Inflammatory macrophage treated with lipopolysaccharide for 1 hour (primary cell): Measurements from ENCODE around the gene DOCK3.
"Not testable (repeated sequence)": the region's sequence is repeated elsewhere in the genome, so short reads cannot be mapped to it uniquely, and the experiment has no call there.

Experiments
- DNase-seq, 2 donors: peaks; one replicate each; pipeline ENCODE4 v3.0.0-alpha.2; 2020 to 2022

DOCK3 gene

GRCh38 chr3:50811893-50812292 lies 137.2 kb downstream of the DOCK3 start:
- no peak for DNase-seq

DNA sequence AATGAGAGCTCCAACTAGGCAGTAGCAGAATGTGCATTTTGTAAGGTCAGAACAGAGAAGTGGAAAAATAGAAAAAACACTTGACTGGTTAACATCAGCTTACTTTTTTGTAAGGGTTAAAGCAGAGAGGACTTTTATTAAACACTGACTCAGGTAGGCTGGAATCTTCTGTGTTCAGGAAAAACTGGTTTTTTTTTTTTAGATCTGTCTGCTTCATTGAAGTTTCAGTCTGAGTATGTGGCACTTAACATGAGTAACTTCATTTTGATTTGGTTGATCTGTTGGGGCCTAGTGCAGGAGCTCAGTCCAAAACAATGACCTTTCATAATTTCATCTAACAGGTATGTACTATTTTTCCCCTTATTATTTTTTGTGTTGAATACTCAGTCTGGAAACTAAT lies 141.1 kb downstream of the DOCK3 start:
- no peak for DNase-seq

DNA sequence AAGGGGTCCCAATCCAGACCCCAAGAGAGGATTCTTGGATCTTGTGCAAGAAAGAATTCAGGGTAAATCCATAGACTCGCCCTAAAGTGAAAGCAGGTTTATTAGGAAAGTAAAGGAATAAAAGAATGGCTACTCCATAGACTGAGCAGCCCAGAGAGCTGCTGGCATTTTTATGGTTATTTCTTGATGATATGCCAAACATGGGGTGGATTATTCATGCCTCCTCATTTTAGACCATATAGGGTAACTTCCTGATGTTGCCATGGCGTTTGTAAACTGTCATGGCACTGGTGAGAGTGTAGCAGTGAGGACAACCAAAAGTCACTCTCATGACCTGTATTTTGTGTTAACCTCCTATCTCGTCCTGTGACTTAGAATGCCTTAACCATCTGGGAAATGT lies 142.2 kb downstream of the DOCK3 start:
- no peak for DNase-seq

GRCh38 chr3:50817756-50818529 lies 143.2 kb downstream of the DOCK3 start:
- DNase-seq = no peak

DNA sequence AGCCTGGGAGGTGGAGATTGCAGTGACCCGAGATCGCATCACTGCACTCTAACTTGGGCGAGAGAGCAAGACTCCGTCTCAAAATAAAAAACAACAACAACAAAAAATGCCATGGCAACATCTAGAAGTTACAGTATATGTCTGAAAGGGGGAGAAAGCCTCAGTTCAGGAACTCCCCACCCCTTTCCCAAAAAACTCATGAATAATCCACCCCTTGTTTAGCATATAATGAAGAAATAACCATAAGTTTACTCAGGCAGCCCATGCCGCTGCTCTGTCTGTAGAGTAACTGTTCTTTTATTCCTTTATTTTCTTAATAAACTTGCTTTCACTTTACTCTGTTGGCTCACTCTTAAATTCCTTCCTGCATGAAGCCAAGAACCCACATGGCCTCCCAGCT lies 145.2 kb downstream of the DOCK3 start:
- no peak for DNase-seq

DNA sequence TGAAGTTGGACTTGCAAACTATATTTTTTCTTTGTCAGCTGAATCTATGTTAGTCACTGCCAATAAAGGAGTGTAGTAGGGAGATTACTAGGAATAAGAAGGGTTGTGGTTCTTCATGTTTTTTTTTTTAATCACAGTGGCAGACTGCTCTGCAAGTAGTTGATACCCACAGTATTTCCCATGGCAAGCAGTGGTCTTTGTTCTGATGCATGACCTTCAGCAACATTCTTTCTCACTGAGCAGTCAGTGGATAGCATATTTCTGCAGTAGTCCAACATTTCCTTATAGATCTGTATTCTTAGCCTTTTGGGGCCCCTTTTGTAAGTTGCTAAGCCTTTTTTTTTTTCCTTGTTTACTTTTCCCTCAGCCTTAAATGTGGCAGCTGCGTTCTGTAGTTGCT lies 151.1 kb downstream of the DOCK3 start:
- DNase-seq = no peak

DNA sequence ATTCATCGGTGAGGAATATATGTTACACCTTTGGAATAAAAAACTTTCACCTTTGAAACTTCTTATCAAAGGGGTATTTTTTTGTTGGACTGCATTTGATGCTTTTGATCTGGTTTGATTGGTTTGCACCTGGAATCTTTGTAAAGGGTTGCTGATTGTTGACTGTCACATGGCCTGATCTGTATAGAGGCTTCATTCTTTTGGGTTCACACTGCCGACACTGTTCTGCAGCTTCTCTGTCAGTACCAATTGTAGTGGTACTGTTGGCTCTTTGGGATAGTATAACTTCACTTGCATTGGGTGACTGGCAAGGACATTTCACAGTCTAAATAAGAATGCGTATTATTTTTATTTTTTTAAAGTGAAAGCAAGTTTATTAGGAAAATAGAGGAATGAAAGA lies 155.7 kb downstream of the DOCK3 start:
- DNase-seq = no peak

DNA sequence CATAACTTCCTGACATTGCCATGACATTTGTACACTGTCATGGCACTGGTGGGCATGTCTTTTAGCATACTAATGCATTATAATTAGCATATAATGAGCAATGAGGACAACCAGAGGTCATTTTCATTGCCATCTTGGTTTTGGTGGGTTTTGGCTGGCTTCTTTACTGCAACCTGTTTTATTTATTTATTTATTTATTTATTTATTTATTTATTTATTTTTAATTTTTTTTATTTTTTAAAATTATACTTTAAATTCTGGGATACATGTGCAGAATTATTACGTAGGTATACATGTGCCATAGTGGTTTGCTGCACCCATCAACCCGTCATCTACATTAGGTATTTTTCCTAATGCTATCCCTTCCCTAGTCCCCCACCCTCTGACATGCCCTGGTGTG lies 156.3 kb downstream of the DOCK3 start:
- DNase-seq = not testable (repeated sequence)

DNA sequence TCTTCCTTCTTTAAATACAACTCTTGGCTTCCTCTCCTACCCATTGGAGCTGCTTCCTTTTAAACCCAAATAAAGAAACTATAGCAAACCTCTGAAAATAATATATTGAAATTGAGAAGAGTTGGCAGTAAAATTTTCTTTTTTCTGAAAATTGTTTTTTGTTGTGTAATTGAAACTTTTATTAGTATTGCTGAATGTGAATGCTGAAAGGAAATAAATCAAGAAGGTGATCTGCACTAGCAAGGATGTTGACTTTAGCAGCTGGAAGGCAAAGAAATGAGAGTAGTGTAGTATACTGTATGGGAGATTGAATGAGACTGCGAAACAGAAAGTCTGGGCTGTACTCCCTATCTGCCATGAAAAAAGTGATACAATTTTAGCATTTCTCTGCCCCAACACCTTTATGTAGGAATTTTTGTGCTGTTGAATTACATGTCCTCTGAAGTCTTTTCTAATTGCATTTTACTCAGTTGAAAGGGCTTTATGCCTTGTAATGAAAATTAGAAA lies 166.3 kb downstream of the DOCK3 start:
- DNase-seq = no peak

- DNase-seq = no peak
Measured at GRCh38 chr3:50848308-50848707, 173.6 kb downstream of the DOCK3 start.

DNA sequence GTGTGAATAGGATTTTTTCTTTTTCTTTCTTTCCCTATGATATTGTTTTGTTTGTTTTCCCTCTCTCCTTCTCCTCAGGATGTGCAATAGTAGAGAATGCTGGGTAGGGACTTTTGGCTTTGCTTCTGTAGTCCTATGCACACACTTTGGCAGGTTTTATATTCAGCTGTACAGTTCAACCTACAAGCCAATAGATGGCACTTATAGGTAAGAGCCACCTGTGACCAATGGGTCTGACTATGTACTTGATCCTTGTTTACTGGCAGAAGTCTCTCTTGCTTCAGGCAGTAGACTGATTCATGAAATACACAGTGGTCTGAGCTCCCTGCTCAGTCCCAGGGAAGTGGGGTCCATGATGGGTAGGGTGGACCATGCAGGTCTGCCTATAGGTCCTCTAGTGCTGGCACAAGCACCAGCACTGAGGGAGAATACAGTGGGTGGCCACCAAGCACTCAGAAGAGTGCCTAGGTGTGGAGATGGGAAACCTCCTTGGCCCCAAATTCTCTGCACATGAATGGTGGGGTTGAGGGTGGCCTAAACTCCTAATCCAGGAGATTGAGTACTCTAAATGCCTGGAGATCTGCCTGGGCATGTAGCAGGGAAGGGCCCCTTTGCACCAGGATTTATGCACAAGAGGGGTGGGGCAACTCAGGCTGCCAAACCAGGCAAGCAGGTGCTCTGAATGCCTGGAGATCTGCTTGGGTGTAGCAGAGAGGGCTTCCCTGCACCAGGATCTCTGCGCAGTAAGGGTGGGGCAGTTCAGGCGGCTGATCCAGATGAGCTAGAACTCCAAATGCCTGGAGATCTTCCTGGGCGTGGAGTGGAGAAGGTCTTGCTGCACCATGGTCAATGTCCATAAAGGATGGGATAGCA lies 176.1 kb downstream of the DOCK3 start:
- DNase-seq = no peak

DNA sequence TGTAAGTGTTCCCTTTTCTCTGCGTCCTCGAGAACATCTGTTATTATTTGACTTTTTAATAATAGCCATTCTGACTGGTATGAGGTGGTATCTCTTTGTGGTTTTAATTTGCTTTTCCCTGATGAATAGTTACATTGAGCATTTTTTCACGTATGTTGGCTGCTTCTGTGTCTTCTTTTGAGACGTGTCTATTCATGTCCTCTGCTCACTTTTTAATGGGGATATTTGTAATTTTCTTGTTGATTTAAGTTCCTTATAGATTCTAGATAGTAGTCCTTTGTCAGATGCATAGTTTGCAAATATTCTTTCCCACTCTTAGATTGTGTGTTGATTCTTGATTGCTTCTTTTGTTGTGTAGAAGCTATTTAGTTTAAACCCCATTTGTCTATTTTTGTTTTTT lies 179.2 kb downstream of the DOCK3 start:
- no peak for DNase-seq

GRCh38 chr3:50862221-50862620 lies 187.5 kb downstream of the DOCK3 start:
- no peak for DNase-seq

- no peak for DNase-seq
Measured at GRCh38 chr3:50873376-50874157, 198.8 kb downstream of the DOCK3 start.

DNA sequence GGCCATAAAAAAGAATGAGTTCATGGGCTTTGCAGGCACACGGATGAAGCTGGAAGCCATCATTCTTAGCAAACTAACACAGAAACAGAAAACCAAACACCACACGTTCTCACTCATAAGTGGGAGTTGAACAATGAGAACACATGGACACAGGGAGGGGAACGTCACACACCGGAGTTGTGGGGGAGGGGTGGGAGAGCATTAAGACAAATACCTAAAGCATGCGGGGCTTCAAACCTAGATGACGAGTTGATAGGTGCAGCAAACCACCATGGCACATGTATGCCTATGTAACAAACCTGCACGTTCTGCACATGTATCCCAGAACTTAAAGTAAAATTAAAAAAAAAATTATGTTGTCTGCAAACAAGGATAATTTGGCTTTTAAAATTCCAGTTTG lies 200.1 kb downstream of the DOCK3 start:
- not testable (repeated sequence) for DNase-seq

GRCh38 chr3:50876947-50877346 lies 202.2 kb downstream of the DOCK3 start:
- DNase-seq = no peak

- DNase-seq = not testable (repeated sequence)
Measured at GRCh38 chr3:50882733-50883132, 208.0 kb downstream of the DOCK3 start.

- DNase-seq = no peak
Measured at GRCh38 chr3:50883755-50884154, 209.0 kb downstream of the DOCK3 start.

GRCh38 chr3:50885070-50885850 lies 210.5 kb downstream of the DOCK3 start:
- no peak for DNase-seq

GRCh38 chr3:50890688-50891344 lies 216.1 kb downstream of the DOCK3 start:
- no peak for DNase-seq

DNA sequence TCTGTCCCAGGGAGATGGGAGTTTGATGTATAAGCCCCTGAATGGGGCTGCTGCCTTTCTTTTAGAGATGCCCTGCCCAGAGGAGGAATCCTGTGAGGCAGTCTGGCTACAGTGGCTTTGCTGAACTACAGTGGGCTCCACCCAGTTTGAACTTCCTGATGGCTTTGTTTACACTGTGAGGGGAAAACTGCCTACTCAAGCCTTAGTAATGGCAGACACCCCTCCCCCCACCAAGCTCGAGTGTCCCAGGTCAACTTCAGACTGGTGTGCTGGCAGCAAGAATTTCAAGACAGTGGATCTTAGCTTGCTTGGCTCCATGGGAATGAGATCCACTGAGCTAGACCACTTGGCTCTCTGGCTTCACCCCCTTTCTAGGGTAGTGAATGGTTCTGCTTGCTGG lies 226.4 kb downstream of the DOCK3 start:
- not testable (repeated sequence) for DNase-seq

GRCh38 chr3:50912746-50913145 lies 238.0 kb downstream of the DOCK3 start:
- no peak for DNase-seq
